ENCODE data around the gene RASL12.
A peak's percentile ranks its signal among the peaks of the same experiment; 100 is the strongest.

- no peak for TF ChIP-seq POLR2A (IDR thresholded peaks at IDR 0.05)
- peak in 2 of 6 experiments; percentile 1 to 18 for TF ChIP-seq CTCF (IDR thresholded peaks at IDR 0.05)
These were observed 34.3 kb upstream of the RASL12 start for GRCh38 chr15:65101891-65102708.
